ENCODE results near the gene ART4.
A peak's percentile ranks its signal among the peaks of the same experiment; 100 is the strongest.

ART4 gene

GRCh38 chr12:14850929-14851663 is 7.8 kb upstream of the ART4 start:
- no peak for DNase-seq

- DNase-seq, result no peak
These were observed 6.3 kb upstream of the ART4 start for GRCh38 chr12:14849661-14850060.

GRCh38 chr12:14846876-14847580 is 3.7 kb upstream of the ART4 start:
- DNase-seq, result no peak

GRCh38 chr12:14846042-14846587 is 2.8 kb upstream of the ART4 start:
- DNase-seq, result no peak

GRCh38 chr12:14845350-14845750 is 2.0 kb upstream of the ART4 start:
- peak; percentile 18 for DNase-seq

- no peak for DNase-seq
These were observed 1.1 kb upstream of the ART4 start for GRCh38 chr12:14844401-14844800.

- DNase-seq, result no peak
These were observed 1.0 kb downstream of the ART4 start for GRCh38 chr12:14842315-14842714.

- DNase-seq, result no peak
These were observed 1.6 kb downstream of the ART4 start for GRCh38 chr12:14841761-14842160.

- DNase-seq, result no peak
These were observed 2.7 kb downstream of the ART4 start for GRCh38 chr12:14840616-14841015.

GRCh38 chr12:14839262-14839661 is 4.1 kb downstream of the ART4 start:
- no peak for DNase-seq

GRCh38 chr12:14836336-14837210 is 6.8 kb downstream of the ART4 start:
- DNase-seq, result no peak

- no peak for DNase-seq
These were observed 8.8 kb downstream of the ART4 start for GRCh38 chr12:14834509-14834908.

- DNase-seq, result no peak
These were observed 9.4 kb downstream of the ART4 start for GRCh38 chr12:14833952-14834351.

- DNase-seq, result no peak
These were observed 10.0 kb downstream of the ART4 start for GRCh38 chr12:14833336-14833735.

- DNase-seq, result no peak
These were observed 14.4 kb downstream of the ART4 start for GRCh38 chr12:14828892-14829291.

GRCh38 chr12:14827043-14827442 is 16.3 kb downstream of the ART4 start:
- DNase-seq, result no peak

GRCh38 chr12:14826491-14826890 is 16.8 kb downstream of the ART4 start:
- DNase-seq, result no peak

- no peak for DNase-seq
These were observed 18.1 kb downstream of the ART4 start for GRCh38 chr12:14825256-14825655.

GRCh38 chr12:14824012-14824634 is 19.2 kb downstream of the ART4 start:
- DNase-seq, result no peak

GRCh38 chr12:14814014-14814413 is 29.3 kb downstream of the ART4 start, which contains the start of gene SMCO3:
Gene SMCO3 (minus strand): TSS chr12:14814182. CDS start chr12:14806680, 7,502 bp downstream.
- DNase-seq, result no peak

- no peak for DNase-seq
These were observed 31.8 kb downstream of the ART4 start for GRCh38 chr12:14811486-14811885.

GRCh38 chr12:14810953-14811483 is 32.3 kb downstream of the ART4 start:
- DNase-seq, result no peak

Data from effector CD8-positive, alpha-beta T cell (primary cell).